ENCODE data around the gene BEND2.

GRCh38 chrX:18179446-18179845 lies 41.2 kb downstream of the BEND2 start:
- TF ChIP-seq CREB3 (CRISPR knock-in tag; IDR thresholded peaks at IDR 0.05) (no peak), THAP7 (CRISPR knock-in tag; IDR thresholded peaks at IDR 0.05) (no peak), CTCF (CRISPR knock-in tag; IDR thresholded peaks at IDR 0.05) (no peak)
